ENCODE results near the gene MYO7B. TPM values are rescaled to one million over a fixed set of nuclear protein-coding genes. Genes with fewer than 3 reads are reported as not detected.

The MYO7B gene
- total and polyA plus RNA-seq, 9 donors, result 0.05 to 0.95 (median 0.25) TPM; not detected in 3

DNA sequence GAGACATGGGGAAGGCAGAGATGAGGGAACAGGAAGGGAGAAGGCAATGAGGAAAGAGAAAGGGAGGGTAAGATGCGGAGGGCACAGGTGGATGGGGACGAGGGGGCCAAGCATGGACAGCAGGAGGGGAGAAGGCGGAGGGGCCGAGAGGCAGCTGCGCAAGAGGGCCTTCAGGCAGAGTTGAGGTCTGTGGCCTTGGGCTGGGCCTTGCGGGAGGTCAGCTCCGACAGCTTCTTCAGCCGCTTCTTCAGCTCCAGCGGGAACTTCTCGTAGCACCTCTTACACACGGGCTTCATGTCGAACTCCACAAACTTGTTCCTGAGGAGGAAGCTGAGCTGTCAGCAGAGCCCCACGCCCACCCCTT is 103.6 kb downstream of the MYO7B start:
- 91 to 95% (median 92%) methylated on average over 13 of the region's 13 CpGs for WGBS, 3 donors
- Histone ChIP-seq H3K27ac (no peak overlapping the region), H3K27me3 (no peaks in the 10 kb centered on the region), H3K4me3 (no peak overlapping the region), H3K4me1 (ENCODE audit: insufficient read depth) (peaks cover 4% of the 10 kb centered on the region), H3K9me3 (no peaks in the 10 kb centered on the region), H3K36me3 (no peaks in the 10 kb centered on the region)
- TF ChIP-seq CTCF (IDR thresholded peaks at IDR 0.05), result no peak
- no peak for TF ChIP-seq EP300 (IDR thresholded peaks at IDR 0.05)
- TF ChIP-seq POLR2A (IDR thresholded peaks at IDR 0.05), result no peak
- intact Hi-C loops (cut with DNase I), result no loop called here
- DNase-seq, result no peak

GRCh38 chr2:127640082-127641072 is 104.9 kb downstream of the MYO7B start:
- H3K4me3 ChIP-seq, result no peak overlapping the region
- H3K9me3 ChIP-seq, result no peaks in the 10 kb centered on the region
- TF ChIP-seq POLR2A (IDR thresholded peaks at IDR 0.05) (no peak), EP300 (IDR thresholded peaks at IDR 0.05) (no peak), CTCF (IDR thresholded peaks at IDR 0.05) (no peak)
- WGBS, 3 donors, result 87 to 90% (median 89%) methylated on average over 11 to 25 of the region's 25 CpGs
- DNase-seq, result no peak
- no peaks in the 10 kb centered on the region for H3K36me3 ChIP-seq
- no peaks in the 10 kb centered on the region for H3K27me3 ChIP-seq
- H3K27ac ChIP-seq, result no peak overlapping the region
- intact Hi-C loops (cut with DNase I), result loop anchor here in 2 of 4 donors (5.0 to 10.0 kb wide), 2 partner anchors 106 to 1987 kb away; partner anchors contain the start of gene MYO7B (in 1 of the 2)
- peaks cover 4% of the 10 kb centered on the region for H3K4me1 ChIP-seq (ENCODE audit: insufficient read depth)

GRCh38 chr2:127641133-127641532 is 105.7 kb downstream of the MYO7B start:
- no peaks in the 10 kb centered on the region for H3K27me3 ChIP-seq
- 83 to 91% methylated on average over 6 of the region's 6 CpGs; no CpG with 5 or more reads in 1 of the 3 donors for WGBS, 3 donors
- peaks cover 4% of the 10 kb centered on the region for H3K4me1 ChIP-seq (ENCODE audit: insufficient read depth)
- H3K27ac ChIP-seq, result no peak overlapping the region
- H3K36me3 ChIP-seq, result no peaks in the 10 kb centered on the region
- H3K4me3 ChIP-seq, result no peak overlapping the region
- no peak for TF ChIP-seq CTCF (IDR thresholded peaks at IDR 0.05)
- TF ChIP-seq EP300 (IDR thresholded peaks at IDR 0.05), result no peak
- no peak for TF ChIP-seq POLR2A (IDR thresholded peaks at IDR 0.05)
- DNase-seq, result no peak
- no peaks in the 10 kb centered on the region for H3K9me3 ChIP-seq
- intact Hi-C loops (cut with DNase I), result loop anchor here in 2 of 4 donors (5.0 to 10.0 kb wide), 2 partner anchors 106 to 1986 kb away; partner anchors contain the start of gene MYO7B (in 1 of the 2)

DNA sequence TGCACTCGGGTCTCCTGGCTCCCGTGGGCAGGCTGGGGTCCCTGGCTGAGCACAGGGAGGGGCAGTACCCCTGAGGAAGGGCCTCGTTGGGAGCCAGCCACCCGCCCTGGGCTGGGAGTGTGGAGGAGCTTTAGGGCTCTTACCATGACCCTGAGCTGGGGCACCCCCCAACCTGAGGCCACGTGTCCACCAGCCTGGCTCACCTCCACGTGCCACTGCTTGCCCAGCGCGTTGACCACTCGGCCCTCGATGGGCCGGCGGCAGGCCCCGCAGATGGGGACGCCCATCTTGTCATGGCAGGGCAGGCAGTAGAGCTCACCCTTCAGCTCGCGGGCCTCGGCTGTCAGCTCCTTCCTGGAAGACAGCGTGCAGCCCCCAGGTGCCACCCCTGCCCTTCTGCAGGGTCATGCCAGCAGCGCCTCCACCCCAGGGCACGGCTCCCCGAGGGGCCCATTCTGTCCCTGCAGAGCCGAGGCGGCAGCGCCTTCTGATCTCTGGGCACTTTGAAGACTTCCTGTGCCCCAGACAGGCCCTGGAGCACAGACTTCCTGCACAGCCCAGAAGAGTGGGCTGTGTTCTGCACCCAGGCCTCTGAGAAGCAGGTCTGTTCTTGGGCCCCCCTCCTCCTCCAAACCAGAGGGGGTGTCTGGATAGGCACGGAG is 106.5 kb downstream of the MYO7B start:
- intact Hi-C loops (cut with DNase I), result loop anchor here in 2 of 4 donors (5.0 to 10.0 kb wide), 2 partner anchors 107 to 1985 kb away; partner anchors contain the start of gene MYO7B (in 1 of the 2)
- Histone ChIP-seq H3K4me1 (ENCODE audit: insufficient read depth) (peaks cover 4% of the 10 kb centered on the region), H3K4me3 (no peak overlapping the region), H3K9me3 (no peaks in the 10 kb centered on the region), H3K36me3 (no peaks in the 10 kb centered on the region), H3K27me3 (no peaks in the 10 kb centered on the region), H3K27ac (no peak overlapping the region)
- no peak for DNase-seq
- no peak for TF ChIP-seq POLR2A (IDR thresholded peaks at IDR 0.05)
- TF ChIP-seq EP300 (IDR thresholded peaks at IDR 0.05), result no peak
- no peak for TF ChIP-seq CTCF (IDR thresholded peaks at IDR 0.05)
- 85 to 86% (median 85%) methylated on average over 21 to 25 of the region's 25 CpGs for WGBS, 3 donors
